NCI-H2029 (cell line): ENCODE measurements around the gene C20orf144.
A peak's percentile ranks its signal among the peaks of the same experiment; 100 is the strongest.

ENCODE experiments used
- DNase-seq: peaks from one replicate; lab custom pipeline; 2025; lab: John Stamatoyannopoulos, UW

The C20orf144 gene

GRCh38 chr20:33664762-33665144 lies 2.6 kb downstream of the C20orf144 start:
- DNase-seq, result no peak

- peak; percentile 98 for DNase-seq
Observed at GRCh38 chr20:33666293-33667244, 4.4 kb downstream of the C20orf144 start, which contains the start of gene ACTL10. Gene ACTL10 (plus strand): TSS chr20:33666943. CDS start chr20:33667498, 555 bp downstream.

- peak; percentile 48 for DNase-seq
Observed at GRCh38 chr20:33667245-33667675, 5.1 kb downstream of the C20orf144 start.

- peak; percentile 80 for DNase-seq
Observed at GRCh38 chr20:33667676-33668465, 5.7 kb downstream of the C20orf144 start.

GRCh38 chr20:33668466-33669155 lies 6.5 kb downstream of the C20orf144 start:
- DNase-seq, result no peak

- DNase-seq, result no peak
Observed at GRCh38 chr20:33669224-33669623, 7.1 kb downstream of the C20orf144 start.

- DNase-seq, result no peak
Observed at GRCh38 chr20:33669873-33670640, 7.9 kb downstream of the C20orf144 start.

- no peak for DNase-seq
Observed at GRCh38 chr20:33670715-33671499, 8.8 kb downstream of the C20orf144 start.

- DNase-seq, result no peak
Observed at GRCh38 chr20:33671573-33672288, 9.6 kb downstream of the C20orf144 start.

GRCh38 chr20:33672426-33673113 lies 10.4 kb downstream of the C20orf144 start:
- DNase-seq, result no peak

GRCh38 chr20:33673114-33673409 lies 10.9 kb downstream of the C20orf144 start:
- no peak for DNase-seq

- DNase-seq, result no peak
Observed at GRCh38 chr20:33673410-33674293, 11.5 kb downstream of the C20orf144 start.

- peak; percentile 75 for DNase-seq
Observed at GRCh38 chr20:33674294-33675135, 12.4 kb downstream of the C20orf144 start, which contains the start of gene NECAB3. Gene NECAB3 (minus strand): TSS chr20:33674428. CDS start chr20:33674352, 76 bp downstream.

GRCh38 chr20:33675136-33675959 lies 13.2 kb downstream of the C20orf144 start:
- no peak for DNase-seq

- no peak for DNase-seq
Observed at GRCh38 chr20:33676121-33676520, 14.0 kb downstream of the C20orf144 start.
